Mononuclear cell (primary cell): ENCODE measurements around the gene ZNF503. TPM values are rescaled to one million over a fixed set of nuclear protein-coding genes. Genes with fewer than 3 reads are reported as not detected.
"Not testable (repeated sequence)": the region's sequence is repeated elsewhere in the genome, so short reads cannot be mapped to it uniquely, and the experiment has no call there.

Experiments
- H3K27me3 ChIP-seq: 2 replicates; pipeline ENCODE4 v1.6.0; 2011; ENCODE audit warnings: low read length, control low read depth; ENCODE audit not compliant: insufficient read depth
- H3K4me1 ChIP-seq: 2 replicates; pipeline ENCODE4 v1.5.1; 2011; ENCODE audit warnings: mild to moderate bottlenecking, low read length, control low read depth; ENCODE audit not compliant: insufficient read depth
- H3K4me3 ChIP-seq: 2 replicates; pipeline ENCODE4 v1.5.1; 2011; ENCODE audit warnings: mild to moderate bottlenecking, low read length, moderate library complexity
- H3K9me3 ChIP-seq: 2 replicates; pipeline ENCODE4 v1.5.1; 2011; ENCODE audit warnings: low read depth, mild to moderate bottlenecking, control low read depth, low read length
- total RNA-seq: library from RNA; depleted of rRNA; stranded (reverse); fragments of >200 nt; gene quantifications from one replicate; pipeline ENCODE4 v1.2.3, GENCODE V29; 2012

ZNF503 gene
- total RNA-seq, 1 donor: 4.7 TPM

GRCh38 chr10:75367901-75368300 is 33.7 kb downstream of the ZNF503 start:
- H3K4me1 ChIP-seq: no peaks in the 10 kb centered on the region
- H3K9me3 ChIP-seq: no peaks in the 10 kb centered on the region
- H3K4me3 ChIP-seq: no peak overlapping the region
- H3K27me3 ChIP-seq: no peaks in the 10 kb centered on the region

GRCh38 chr10:75367021-75367487 is 34.5 kb downstream of the ZNF503 start:
- Histone ChIP-seq H3K4me1 (no peaks in the 10 kb centered on the region), H3K4me3 (no peak overlapping the region), H3K9me3 (no peaks in the 10 kb centered on the region), H3K27me3 (no peaks in the 10 kb centered on the region)

GRCh38 chr10:75363431-75363830 is 38.1 kb downstream of the ZNF503 start:
- H3K9me3 ChIP-seq: no peaks in the 10 kb centered on the region
- no peaks in the 10 kb centered on the region for H3K27me3 ChIP-seq
- H3K4me1 ChIP-seq: peaks cover 16% of the 10 kb centered on the region
- H3K4me3 ChIP-seq: no peak overlapping the region

- H3K4me1 ChIP-seq: peaks cover 16% of the 10 kb centered on the region
- not testable (repeated sequence) for H3K27me3 ChIP-seq, H3K4me3 ChIP-seq, H3K9me3 ChIP-seq
Measured at GRCh38 chr10:75359876-75360275, 41.7 kb downstream of the ZNF503 start.

- H3K4me1 ChIP-seq: peaks cover 16% of the 10 kb centered on the region
- H3K9me3 ChIP-seq: no peaks in the 10 kb centered on the region
- no peak overlapping the region for H3K4me3 ChIP-seq
- no peaks in the 10 kb centered on the region for H3K27me3 ChIP-seq
Measured at GRCh38 chr10:75358835-75359421, 42.6 kb downstream of the ZNF503 start.

GRCh38 chr10:75358132-75358531 is 43.4 kb downstream of the ZNF503 start:
- H3K4me1 ChIP-seq: peaks cover 16% of the 10 kb centered on the region
- no peaks in the 10 kb centered on the region for H3K27me3 ChIP-seq
- H3K9me3 ChIP-seq: no peaks in the 10 kb centered on the region
- no peak overlapping the region for H3K4me3 ChIP-seq

GRCh38 chr10:75357500-75357899 is 44.1 kb downstream of the ZNF503 start:
- Histone ChIP-seq H3K4me1 (peaks cover 16% of the 10 kb centered on the region), H3K9me3 (no peaks in the 10 kb centered on the region), H3K4me3 (no peak overlapping the region), H3K27me3 (no peaks in the 10 kb centered on the region)

- Histone ChIP-seq H3K9me3 (no peaks in the 10 kb centered on the region), H3K4me3 (no peak overlapping the region), H3K4me1 (peaks cover 16% of the 10 kb centered on the region), H3K27me3 (no peaks in the 10 kb centered on the region)
Measured at GRCh38 chr10:75356484-75356883, 45.1 kb downstream of the ZNF503 start.

GRCh38 chr10:75355706-75356105 is 45.9 kb downstream of the ZNF503 start:
- no peaks in the 10 kb centered on the region for H3K27me3 ChIP-seq
- H3K4me1 ChIP-seq: peaks cover 16% of the 10 kb centered on the region
- H3K9me3 ChIP-seq: no peaks in the 10 kb centered on the region
- H3K4me3 ChIP-seq: no peak overlapping the region

- no peaks in the 10 kb centered on the region for H3K4me1 ChIP-seq
- H3K4me3 ChIP-seq: no peak overlapping the region
- H3K9me3 ChIP-seq: no peaks in the 10 kb centered on the region
- no peaks in the 10 kb centered on the region for H3K27me3 ChIP-seq
Measured at GRCh38 chr10:75353183-75353582, 48.4 kb downstream of the ZNF503 start.

GRCh38 chr10:75352650-75353049 is 48.9 kb downstream of the ZNF503 start:
- no peaks in the 10 kb centered on the region for H3K9me3 ChIP-seq
- no peaks in the 10 kb centered on the region for H3K4me1 ChIP-seq
- no peak overlapping the region for H3K4me3 ChIP-seq
- H3K27me3 ChIP-seq: no peaks in the 10 kb centered on the region

GRCh38 chr10:75351637-75352036 is 49.9 kb downstream of the ZNF503 start:
- no peaks in the 10 kb centered on the region for H3K27me3 ChIP-seq
- H3K9me3 ChIP-seq: no peaks in the 10 kb centered on the region
- no peaks in the 10 kb centered on the region for H3K4me1 ChIP-seq
- H3K4me3 ChIP-seq: no peak overlapping the region

- no peak overlapping the region for H3K4me3 ChIP-seq
- H3K27me3 ChIP-seq: no peaks in the 10 kb centered on the region
- H3K4me1 ChIP-seq: no peaks in the 10 kb centered on the region
- H3K9me3 ChIP-seq: no peaks in the 10 kb centered on the region
Measured at GRCh38 chr10:75350791-75351190, 50.8 kb downstream of the ZNF503 start.

Other genes starting within 250 kb of the ZNF503 start
- 110 TPM for gene VDAC2, start 191.0 kb downstream of the ZNF503 start, total RNA-seq
- gene COMTD1, start 165.8 kb downstream of the ZNF503 start, total RNA-seq: 6.5 TPM
- gene LRMDA, start 29.9 kb upstream of the ZNF503 start, total RNA-seq: 7.6 TPM